ENCODE measurements around the gene UIMC1.

UIMC1 gene

GRCh38 chr5:176888016-176888864 lies 118.3 kb downstream of the UIMC1 start:
- in situ Hi-C loops (cut with HindIII; ENCODE audit: low sequenced_read_pairs), result no loop called here

- in situ Hi-C loops (cut with HindIII; ENCODE audit: low sequenced_read_pairs), result no loop called here
These were observed 119.2 kb downstream of the UIMC1 start for GRCh38 chr5:176887252-176887849.

GRCh38 chr5:176886336-176887251 lies 120.0 kb downstream of the UIMC1 start:
- in situ Hi-C loops (cut with HindIII; ENCODE audit: low sequenced_read_pairs), result no loop called here

- in situ Hi-C loops (cut with HindIII; ENCODE audit: low sequenced_read_pairs), result no loop called here
These were observed 122.0 kb downstream of the UIMC1 start for GRCh38 chr5:176884571-176884890.

DNA sequence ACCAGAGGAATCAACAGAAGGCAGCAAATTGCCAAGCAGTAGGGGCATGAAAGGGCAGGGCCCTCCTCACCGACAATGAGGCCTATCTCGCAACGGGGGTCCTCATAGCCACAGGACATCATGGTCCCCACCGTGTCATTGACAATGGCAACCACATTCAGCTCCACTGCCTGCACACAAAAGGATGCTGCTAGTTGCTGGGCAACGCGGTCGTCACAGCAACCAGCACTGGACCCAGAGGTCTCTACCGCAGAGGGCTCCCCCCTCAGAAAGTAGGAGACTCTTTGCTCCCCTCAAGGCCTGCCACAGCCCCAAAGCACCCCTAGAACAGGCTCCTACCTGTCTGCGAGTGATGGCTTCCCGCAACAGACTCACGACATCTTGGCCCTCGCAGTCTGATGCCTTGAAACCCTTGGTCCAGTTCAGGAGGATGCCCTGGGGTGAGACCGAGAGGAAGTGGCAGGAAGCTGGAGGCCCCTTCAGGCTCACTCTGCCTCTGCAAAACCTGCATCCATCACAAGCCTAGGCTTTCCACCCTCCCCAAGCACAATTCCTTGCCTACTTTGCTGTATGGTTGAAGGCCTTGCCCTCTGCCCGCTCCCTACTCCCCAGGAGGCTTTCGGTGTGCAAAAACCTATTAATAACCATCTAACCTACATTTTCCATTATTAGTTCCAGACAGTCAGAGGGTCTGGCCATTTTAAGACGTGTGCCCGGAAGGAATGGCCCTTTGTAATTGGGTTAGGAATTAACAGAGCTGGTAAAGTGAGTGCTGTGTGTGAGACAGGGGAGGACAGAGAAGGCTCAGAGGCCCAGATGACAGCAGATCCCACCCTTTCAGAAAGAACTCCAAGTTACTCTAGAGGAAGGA lies 122.6 kb downstream of the UIMC1 start:
- in situ Hi-C loops (cut with HindIII; ENCODE audit: low sequenced_read_pairs), result no loop called here

- in situ Hi-C loops (cut with HindIII; ENCODE audit: low sequenced_read_pairs), result no loop called here
These were observed 124.0 kb downstream of the UIMC1 start for GRCh38 chr5:176882567-176882903.

GRCh38 chr5:176881816-176882566 lies 124.6 kb downstream of the UIMC1 start:
- in situ Hi-C loops (cut with HindIII; ENCODE audit: low sequenced_read_pairs), result no loop called here

GRCh38 chr5:176881021-176881749 lies 125.4 kb downstream of the UIMC1 start:
- in situ Hi-C loops (cut with HindIII; ENCODE audit: low sequenced_read_pairs), result no loop called here

DNA sequence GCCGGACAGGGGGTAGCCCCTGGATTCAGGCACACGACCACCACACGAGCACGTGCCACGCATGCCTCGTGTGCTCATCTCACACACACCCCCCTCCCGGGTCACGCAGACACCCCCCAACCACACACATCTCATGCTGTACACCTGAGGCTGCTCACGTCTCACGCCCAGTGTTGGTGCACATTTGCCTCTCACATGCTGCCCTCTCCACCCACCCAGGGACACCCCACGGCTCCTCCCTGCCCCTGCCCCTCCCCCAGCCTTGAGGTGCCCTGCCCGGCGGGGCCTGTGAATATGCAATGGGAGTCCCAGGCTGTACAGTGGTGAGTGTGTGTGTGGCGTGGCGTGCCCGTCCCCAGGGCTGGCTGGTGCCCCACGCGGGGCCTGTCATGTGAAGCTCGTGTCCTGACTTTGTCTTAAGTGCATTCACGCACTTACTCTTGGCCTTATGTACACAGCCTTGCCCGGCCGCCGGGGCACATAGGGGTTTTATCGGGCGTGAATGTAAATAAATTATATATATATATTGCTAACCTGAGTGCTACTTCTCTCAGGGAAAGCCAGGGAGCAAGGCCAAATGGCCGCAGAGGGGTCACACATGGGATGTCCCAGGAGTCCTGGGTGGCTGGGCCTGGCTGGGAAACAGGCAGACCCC lies 126.1 kb downstream of the UIMC1 start:
- in situ Hi-C loops (cut with HindIII; ENCODE audit: low sequenced_read_pairs), result no loop called here

DNA sequence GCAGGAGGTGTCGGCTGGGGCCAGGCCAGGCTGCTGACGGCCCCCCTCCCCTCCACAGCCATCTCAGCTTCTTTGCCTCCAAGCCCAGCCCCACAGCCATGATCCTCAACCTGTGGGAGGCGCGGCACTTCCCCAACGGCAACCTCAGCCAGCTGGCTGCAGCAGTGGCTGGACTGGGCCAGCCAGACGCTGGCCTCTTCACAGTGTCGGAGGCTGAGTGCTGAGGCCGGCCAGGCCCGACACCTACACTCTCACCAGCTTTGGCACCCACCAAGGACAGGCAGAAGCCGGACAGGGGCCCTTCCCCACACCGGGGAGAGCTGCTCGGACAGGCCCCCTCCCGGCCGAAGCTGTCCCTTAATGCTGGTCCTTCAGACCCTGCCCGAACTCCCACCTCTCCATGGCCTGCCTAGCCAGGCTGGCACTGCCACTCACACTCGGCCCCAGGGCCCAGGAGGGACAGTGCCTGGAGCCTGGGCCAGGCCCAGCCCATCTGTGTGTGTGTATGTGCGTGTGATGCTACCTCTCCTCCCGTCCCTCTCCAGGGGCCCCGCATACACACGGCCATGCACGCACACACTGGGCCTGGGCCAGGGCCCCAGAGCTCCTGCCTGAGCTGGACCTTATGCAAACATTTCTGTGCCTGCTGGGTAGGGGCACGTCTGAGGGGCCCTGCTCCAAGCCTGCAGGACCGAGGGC lies 126.8 kb downstream of the UIMC1 start:
- in situ Hi-C loops (cut with HindIII; ENCODE audit: low sequenced_read_pairs), result no loop called here

DNA sequence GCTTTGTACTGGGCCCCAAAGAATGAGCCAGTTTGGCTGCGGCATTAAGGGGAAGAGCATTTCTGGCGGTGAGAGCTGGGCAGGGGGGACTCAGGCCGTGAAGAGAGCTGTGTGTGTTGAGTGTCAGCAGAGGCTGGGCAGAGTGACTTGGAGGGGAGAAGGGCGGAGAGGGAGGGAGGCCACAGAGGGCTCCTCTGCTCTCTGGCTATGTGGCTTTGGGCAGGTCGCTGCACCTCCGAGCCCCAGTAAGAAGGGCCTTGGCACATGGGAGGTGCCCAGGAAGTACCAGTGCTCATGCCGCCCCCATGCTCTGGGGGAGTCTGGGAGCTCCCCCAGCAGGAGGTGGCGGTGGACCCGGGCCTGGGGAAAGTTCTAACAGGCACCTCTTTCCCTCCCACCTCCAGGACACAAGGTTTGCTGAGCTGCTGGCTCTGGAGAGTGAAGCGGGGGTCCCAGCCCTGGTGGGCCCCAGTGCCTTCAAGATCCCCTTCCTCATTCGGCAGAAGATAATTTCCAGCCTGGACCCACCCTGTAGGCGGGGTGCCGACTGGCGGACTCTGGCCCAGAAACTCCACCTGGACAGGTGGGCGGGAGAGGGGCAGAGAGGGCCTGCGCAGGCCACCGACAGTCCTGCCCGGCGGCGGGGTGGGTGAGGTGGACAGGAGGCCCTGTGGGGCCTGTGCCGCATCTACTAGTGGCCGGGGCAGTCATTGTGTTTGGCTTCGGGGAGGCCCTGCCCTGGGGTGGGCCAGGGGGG lies 127.5 kb downstream of the UIMC1 start:
- in situ Hi-C loops (cut with HindIII; ENCODE audit: low sequenced_read_pairs), result no loop called here

DNA sequence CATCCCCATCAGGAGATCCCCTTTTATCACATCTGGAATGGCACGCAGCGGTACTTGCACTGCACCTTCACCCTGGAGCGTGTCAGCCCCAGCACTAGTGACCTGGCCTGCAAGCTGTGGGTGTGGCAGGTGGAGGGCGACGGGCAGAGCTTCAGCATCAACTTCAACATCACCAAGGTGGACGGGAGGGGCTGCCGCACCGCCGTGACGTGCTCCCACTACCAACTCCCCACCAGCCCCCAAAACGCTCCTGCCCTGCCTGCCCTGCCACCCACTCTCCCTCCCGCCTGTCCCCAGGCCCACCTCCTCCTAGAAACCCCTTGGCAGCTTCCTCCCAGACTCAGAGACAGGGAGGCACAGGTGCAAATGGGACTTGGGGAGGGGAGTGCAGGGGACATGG lies 128.1 kb downstream of the UIMC1 start:
- in situ Hi-C loops (cut with HindIII; ENCODE audit: low sequenced_read_pairs), result no loop called here

GRCh38 chr5:176877793-176878331 lies 128.7 kb downstream of the UIMC1 start:
- in situ Hi-C loops (cut with HindIII; ENCODE audit: low sequenced_read_pairs), result no loop called here

DNA sequence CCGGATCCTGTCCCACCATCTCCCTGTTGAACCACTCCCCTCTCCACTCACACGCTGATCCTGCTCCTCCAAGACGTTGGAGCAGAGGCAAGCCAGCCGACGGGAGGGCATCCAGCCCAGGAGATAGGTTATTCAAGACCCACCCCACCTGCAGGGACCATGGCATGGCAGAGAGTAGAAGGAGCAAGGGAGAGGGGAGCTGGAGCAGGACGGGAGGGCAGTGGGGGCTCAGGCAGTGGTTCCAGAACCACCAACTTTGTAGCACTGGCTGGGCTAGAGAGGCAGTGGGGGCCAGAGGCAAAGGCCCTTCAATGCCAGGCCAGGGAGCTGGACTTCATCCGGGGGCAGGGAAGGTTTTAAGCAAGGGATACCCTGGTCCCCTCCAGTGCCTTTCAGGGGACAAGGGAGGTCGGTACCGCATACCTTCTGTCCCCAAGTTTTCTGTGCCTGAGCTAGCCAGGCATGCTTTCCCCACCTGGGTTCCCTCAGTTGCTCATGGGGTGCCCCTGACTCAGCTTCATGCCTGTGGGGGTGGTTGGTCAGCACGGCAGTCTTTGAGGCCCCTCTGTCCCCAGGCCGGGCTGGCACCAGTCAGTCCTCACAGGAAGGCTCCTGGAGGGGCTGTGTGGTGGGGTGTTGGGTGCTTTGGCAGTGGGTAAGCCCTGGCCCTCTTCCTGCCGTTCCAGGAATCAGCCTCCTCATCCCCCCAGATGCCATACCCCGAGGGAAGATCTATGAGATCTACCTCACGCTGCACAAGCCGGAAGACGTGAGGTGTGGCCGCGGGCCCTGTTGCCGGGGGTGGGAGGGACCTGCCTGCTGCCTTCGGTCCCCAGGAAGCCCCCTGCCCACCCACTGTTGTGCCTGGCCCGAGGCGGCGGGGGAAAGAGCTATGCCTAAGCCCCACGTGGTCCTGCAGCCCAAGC lies 129.8 kb downstream of the UIMC1 start:
- in situ Hi-C loops (cut with HindIII; ENCODE audit: low sequenced_read_pairs), result no loop called here

DNA sequence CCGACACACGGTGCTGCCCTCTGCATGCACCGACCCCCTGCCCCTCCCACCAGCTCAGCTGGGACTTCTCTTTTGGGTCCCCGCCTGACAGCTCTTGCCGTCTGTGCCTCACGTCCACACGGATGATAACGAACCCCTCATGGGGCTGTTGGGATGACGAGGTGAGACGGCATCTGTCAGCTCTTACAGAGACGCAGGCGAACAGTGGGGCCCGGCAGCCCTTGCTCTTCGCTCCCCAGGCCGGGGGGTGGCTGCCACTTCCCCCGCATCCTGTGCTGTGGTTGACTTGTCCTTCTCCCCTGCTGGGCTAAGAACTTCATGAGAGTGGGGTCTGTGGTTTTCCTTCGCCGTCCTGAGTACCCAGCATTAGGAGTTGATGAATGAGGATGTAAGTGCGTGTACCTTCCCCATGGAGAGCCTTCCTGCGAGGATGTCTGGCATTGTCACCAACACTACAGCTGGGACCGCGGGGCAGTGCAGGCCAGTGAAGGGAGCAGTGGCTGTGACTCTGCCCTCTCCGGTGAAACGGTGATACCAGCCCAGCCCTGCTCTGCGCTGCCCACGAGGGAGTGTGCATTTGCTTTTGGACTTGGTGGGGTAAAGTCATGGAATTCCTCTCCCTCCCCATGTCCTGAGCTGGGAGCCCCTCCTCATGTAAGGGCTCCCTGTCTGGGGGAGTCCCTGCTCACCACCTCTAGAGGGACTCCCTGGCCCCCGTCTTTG lies 130.6 kb downstream of the UIMC1 start:
- in situ Hi-C loops (cut with HindIII; ENCODE audit: low sequenced_read_pairs), result no loop called here

Data from endothelial cell of hepatic sinusoid (primary cell).